Stimulated activated CD4-positive, alpha-beta T cell treated with anti-CD3 and anti-CD28 coated beads, Interleukin-4, amount 100 ng/mL, for 24 hours (primary cell): ENCODE results near the gene TRAF1.
A peak's percentile ranks its signal among the peaks of the same experiment; 100 is the strongest.

Experiments
- DNase-seq: peaks from one replicate; pipeline ENCODE4 v3.0.0-alpha.2; 2020

Gene TRAF1

GRCh38 chr9:120904061-120904977 is 22.3 kb downstream of the TRAF1 start:
- peak; percentile 44 for DNase-seq

- no peak for DNase-seq
These were observed 23.7 kb downstream of the TRAF1 start for GRCh38 chr9:120902569-120903535.

- no peak for DNase-seq
These were observed 24.6 kb downstream of the TRAF1 start for GRCh38 chr9:120901755-120902568.

GRCh38 chr9:120900824-120901223 is 25.8 kb downstream of the TRAF1 start:
- DNase-seq, result no peak

GRCh38 chr9:120899490-120900068 is 27.0 kb downstream of the TRAF1 start:
- no peak for DNase-seq

GRCh38 chr9:120898396-120898795 is 28.2 kb downstream of the TRAF1 start:
- no peak for DNase-seq

- no peak for DNase-seq
These were observed 30.6 kb downstream of the TRAF1 start for GRCh38 chr9:120895951-120896350.

GRCh38 chr9:120894321-120895148 is 32.1 kb downstream of the TRAF1 start:
- DNase-seq, result no peak

GRCh38 chr9:120893611-120894307 is 32.8 kb downstream of the TRAF1 start:
- no peak for DNase-seq

GRCh38 chr9:120892748-120893610 is 33.6 kb downstream of the TRAF1 start:
- DNase-seq, result peak; percentile 74

- DNase-seq, result no peak
These were observed 34.5 kb downstream of the TRAF1 start for GRCh38 chr9:120891884-120892747.

GRCh38 chr9:120891245-120891883 is 35.2 kb downstream of the TRAF1 start:
- peak; percentile 69 for DNase-seq

GRCh38 chr9:120890320-120891244 is 36.0 kb downstream of the TRAF1 start:
- peak; percentile 53 for DNase-seq

- no peak for DNase-seq
These were observed 36.9 kb downstream of the TRAF1 start for GRCh38 chr9:120889606-120890271.

- no peak for DNase-seq
These were observed 38.0 kb downstream of the TRAF1 start for GRCh38 chr9:120888626-120889025.

GRCh38 chr9:120886490-120886967 is 40.1 kb downstream of the TRAF1 start:
- no peak for DNase-seq
